H9 (cell line): Measurements from ENCODE around the gene NT5DC2. TPM values are rescaled to one million over a fixed set of nuclear protein-coding genes. Genes with fewer than 3 reads are reported as not detected.
A peak's percentile ranks its signal among the peaks of the same experiment; 100 is the strongest.

ENCODE experiments used
- DNase-seq: peaks from one replicate; pipeline ENCODE4 v3.0.0-alpha.2; 2017
- H2AFZ ChIP-seq: one replicate; pipeline ENCODE4 v1.6.1; 2013; ENCODE audit warnings: mild to moderate bottlenecking, low read length, control low read depth, moderate library complexity
- H2AK5ac ChIP-seq: 2 replicates; pipeline ENCODE4 v1.6.1; 2013; ENCODE audit warnings: low read length, control low read depth, mixed read lengths; ENCODE audit not compliant: insufficient read length
- H2BK120ac ChIP-seq: one replicate; pipeline ENCODE4 v1.6.1; 2013; ENCODE audit warnings: low read depth, mild to moderate bottlenecking, low read length, control low read depth, inconsistent platforms; ENCODE audit not compliant: poor library complexity, severe bottlenecking
- H2BK12ac ChIP-seq: 2 replicates; pipeline ENCODE4 v1.6.1; 2013; ENCODE audit warnings: low read length, control low read depth, mixed read lengths, low read depth; ENCODE audit not compliant: insufficient read length
- H2BK15ac ChIP-seq: 2 replicates; pipeline ENCODE4 v1.6.1; 2013; ENCODE audit warnings: low read depth, low read length, control low read depth
- H2BK20ac ChIP-seq: one replicate; pipeline ENCODE4 v1.6.1; 2013; ENCODE audit warnings: low read depth, mild to moderate bottlenecking, low read length, control low read depth, inconsistent platforms; ENCODE audit not compliant: poor library complexity, severe bottlenecking
- H2BK5ac ChIP-seq: 2 replicates; pipeline ENCODE4 v1.6.1; 2013; ENCODE audit warnings: low read length, control low read depth, mixed read lengths; ENCODE audit not compliant: insufficient read length
- H3K14ac ChIP-seq: 2 replicates; pipeline ENCODE4 v1.6.1; 2013; ENCODE audit warnings: low read length, control low read depth; ENCODE audit not compliant: insufficient read depth
- H3K18ac ChIP-seq: 2 replicates; pipeline ENCODE4 v1.6.1; 2013; ENCODE audit warnings: low read depth, mild to moderate bottlenecking, mixed read lengths, low read length, control low read depth; ENCODE audit not compliant: insufficient read length
- H3K23ac ChIP-seq: 2 replicates; pipeline ENCODE4 v1.6.1; 2013; ENCODE audit warnings: low read length, control low read depth, mixed read lengths, low read depth; ENCODE audit not compliant: insufficient read length
- H3K23me2 ChIP-seq: 2 replicates; pipeline ENCODE4 v1.6.1; 2013; ENCODE audit warnings: low read depth, mild to moderate bottlenecking, mixed read lengths, low read length, control low read depth; ENCODE audit not compliant: insufficient read length, poor library complexity, severe bottlenecking
- H3K27ac ChIP-seq: 2 replicates; pipeline ENCODE4 v1.5.1; 2013; ENCODE audit warnings: low read length, control low read depth, mixed read lengths, low read depth; ENCODE audit not compliant: insufficient read length
- H3K27me3 ChIP-seq: 2 replicates; pipeline ENCODE4 v1.6.1; 2013; ENCODE audit warnings: low read length, control low read depth, inconsistent platforms; ENCODE audit not compliant: insufficient read depth
- H3K4ac ChIP-seq: 2 replicates; pipeline ENCODE4 v1.6.1; 2013; ENCODE audit warnings: low read depth, mild to moderate bottlenecking, control low read depth, inconsistent platforms, low read length, moderate library complexity
- H3K4me1 ChIP-seq: 2 replicates; pipeline ENCODE4 v1.6.1; 2013; ENCODE audit warnings: low read length, control low read depth, inconsistent platforms; ENCODE audit not compliant: insufficient read depth
- H3K4me2 ChIP-seq: 2 replicates; pipeline ENCODE4 v1.6.1; 2013; ENCODE audit warnings: low read length, control low read depth, mixed read lengths; ENCODE audit not compliant: insufficient read length, insufficient read depth
- H3K56ac ChIP-seq: 2 replicates; pipeline ENCODE4 v1.6.1; 2013; ENCODE audit warnings: low read depth, mild to moderate bottlenecking, mixed read lengths, low read length, control low read depth; ENCODE audit not compliant: insufficient read length
- H3K79me1 ChIP-seq: 2 replicates; pipeline ENCODE4 v1.6.1; 2013; ENCODE audit warnings: low read depth, mild to moderate bottlenecking, moderate library complexity, low read length, control low read depth, inconsistent platforms; ENCODE audit not compliant: insufficient read depth, poor library complexity, severe bottlenecking
- H3K79me2 ChIP-seq: 2 replicates; pipeline ENCODE4 v1.6.1; 2013; ENCODE audit warnings: low read length, control low read depth, inconsistent platforms; ENCODE audit not compliant: insufficient read depth
- H3K9ac ChIP-seq: 2 replicates; pipeline ENCODE4 v1.6.1; 2013; ENCODE audit warnings: low read length, control low read depth, mixed read lengths; ENCODE audit not compliant: insufficient read length; ENCODE audit errors: extremely low read depth
- H3K9me3 ChIP-seq: one replicate; pipeline ENCODE4 v1.6.1; 2013; ENCODE audit warnings: low read depth, low read length, inconsistent platforms; ENCODE audit not compliant: control insufficient read depth
- H3T11ph ChIP-seq: one replicate; pipeline ENCODE4 v1.6.1; 2013; ENCODE audit warnings: mild to moderate bottlenecking, low read length, control low read depth, inconsistent platforms
- H4K20me1 ChIP-seq: one replicate; pipeline ENCODE4 v1.6.1; 2013; ENCODE audit not compliant: control insufficient read depth, insufficient read length, insufficient read depth
- H4K5ac ChIP-seq: 2 replicates; pipeline ENCODE4 v1.6.1; 2013; ENCODE audit warnings: low read depth, mild to moderate bottlenecking, mixed read lengths, low read length, control low read depth; ENCODE audit not compliant: insufficient read length
- H4K8ac ChIP-seq: replicated peaks from 2 replicates; pipeline ENCODE4 v1.6.1; 2013; ENCODE audit warnings: low read length, control low read depth, mixed read lengths, low read depth; ENCODE audit not compliant: insufficient read length
- H4K91ac ChIP-seq: 2 replicates; pipeline ENCODE4 v1.6.1; 2013; ENCODE audit warnings: low read depth, mild to moderate bottlenecking, moderate library complexity, mixed read lengths, low read length, control low read depth; ENCODE audit not compliant: insufficient read length
- H3K27ac Mint-ChIP-seq, 3 experiments: 2 replicates in 2 of 3; 3 replicates in 1 of 3; pipeline ENCODE4 v1.8.0; 2020 to 2021; ENCODE audit warnings: mixed read lengths in 3 of 3, mild to moderate bottlenecking in 1 of 3, moderate library complexity in 1 of 3
- H3K27me3 Mint-ChIP-seq: 2 replicates; pipeline ENCODE4 v1.8.0; 2021; ENCODE audit warnings: low read depth, mild to moderate bottlenecking, moderate library complexity, mixed read lengths
- H3K36me3 Mint-ChIP-seq, 3 experiments: 2 replicates in 2 of 3; 3 replicates in 1 of 3; pipeline ENCODE4 v1.8.0; 2020 to 2021; ENCODE audit warnings: low read depth in 3 of 3, mixed read lengths in 3 of 3; ENCODE audit not compliant: insufficient read depth in 1 of 3
- H3K4me1 Mint-ChIP-seq, 2 experiments: 2 replicates each; pipeline ENCODE4 v1.8.0; 2020; ENCODE audit warnings: mixed read lengths in 2 of 2
- H3K4me3 Mint-ChIP-seq, 2 experiments: 2 replicates in 1 of 2; 3 replicates in 1 of 2; pipeline ENCODE4 v1.8.0; 2020 to 2021; ENCODE audit warnings: mild to moderate bottlenecking in 2 of 2, mixed read lengths in 2 of 2, moderate library complexity in 1 of 2
- H3K9me3 Mint-ChIP-seq, 2 experiments: 2 replicates in 1 of 2; 3 replicates in 1 of 2; pipeline ENCODE4 v1.8.0; 2020; ENCODE audit warnings: mild to moderate bottlenecking in 2 of 2, mixed read lengths in 2 of 2, moderate library complexity in 1 of 2
- CTCF ChIP-seq: fragments of 200-600 bp; sonication (generic); conservative IDR thresholded peaks from 3 replicates; pipeline ENCODE4 v1.8.0; 2021; ENCODE audit warnings: antibody characterized with exemption, mild to moderate bottlenecking
- WGBS: extraction: QIAGEN DNeasy Blood & Tissue Kit; methylation state at CpG from one replicate; pipeline ENCODE4 v1.1.7; 2013; ENCODE audit warnings: missing lambda C conversion rate, low lambda C conversion rate, mixed read lengths; ENCODE audit not compliant: insufficient read length; ENCODE audit errors: extremely low coverage; 5-methylcytosine and 5-hydroxymethylcytosine counted together
- total RNA-seq: library from RNA; stranded (reverse); gene quantifications from 2 replicates; pipeline ENCODE4 v1.2.1, GENCODE V29; 2021

NT5DC2 gene
- total RNA-seq, 1 experiment from 2014 or later: 444 TPM

- Histone ChIP-seq H4K8ac (no peak overlapping the region), H3T11ph (no peak overlapping the region), H2AFZ (no peak overlapping the region), H2BK5ac (no peak overlapping the region), H2AK5ac (no peak overlapping the region), H4K5ac (no peak overlapping the region), H3K79me1 (peaks cover 6% of the 10 kb centered on the region), H3K4me2 (no peak overlapping the region), H4K91ac (no peak overlapping the region), H3K9me3 (no peaks in the 10 kb centered on the region), H2BK15ac (no peak overlapping the region), H2BK12ac (no peak overlapping the region), H3K14ac (no peak overlapping the region), H3K4me1 (peaks cover 6% of the 10 kb centered on the region), H3K9ac (no peak overlapping the region), H3K56ac (no peak overlapping the region), H3K79me2 (peaks cover 12% of the 10 kb centered on the region; the same call in 1 of the 2 replicates), H3K23ac (no peak overlapping the region), H2BK120ac (no peak overlapping the region), H3K4ac (no peak overlapping the region), H2BK20ac (no peak overlapping the region), H4K20me1 (no peaks in the 10 kb centered on the region), H3K27ac (no peak overlapping the region), H3K18ac (no peak overlapping the region), H3K27me3 (no peaks in the 10 kb centered on the region), H3K23me2 (peaks cover 14% of the 10 kb centered on the region)
- Mint-ChIP-seq H3K4me1 (peaks cover 35 to 42% of the 10 kb centered on the region in 2 experiments), H3K4me3 (peak overlapping the region; percentile 0 to 24; a peak in 2 of 5 replicates), H3K9me3 (no peaks in the 10 kb centered on the region), H3K27me3 (no peaks in the 10 kb centered on the region), H3K36me3 (peaks cover 17 to 43% (median 27%) of the 10 kb centered on the region in 3 experiments), H3K27ac (peak overlapping the region in 2 of 3 experiments; percentile 51 to 59; a peak in 3 of 7 replicates)
- no CpG with 5 or more reads among the region's 5 CpGs for WGBS
- no peak for TF ChIP-seq CTCF
- DNase-seq: no peak
Observed at GRCh38 chr3:52539010-52539653, 5.5 kb upstream of the NT5DC2 start.
